Effector memory CD4-positive, alpha-beta T cell (primary cell): Measurements from ENCODE around the gene SOWAHB.
"Not testable (repeated sequence)": the region's sequence is repeated elsewhere in the genome, so short reads cannot be mapped to it uniquely, and the experiment has no call there.

Source experiments
- DNase-seq, 3 donors: peaks; one replicate each; pipeline ENCODE4 v3.0.0-alpha.2; 2020
- H3K27ac ChIP-seq: 2 replicates; pipeline ENCODE4 v1.7.0; 2013; ENCODE audit warnings: mild to moderate bottlenecking, low read length, moderate library complexity; ENCODE audit not compliant: insufficient read depth, poor library complexity, severe bottlenecking
- H3K27me3 ChIP-seq: replicated peaks from 2 replicates; pipeline ENCODE4 v1.7.0; 2013; ENCODE audit warnings: mild to moderate bottlenecking, low read length; ENCODE audit not compliant: insufficient read depth, control insufficient read depth, poor library complexity, severe bottlenecking
- H3K36me3 ChIP-seq: 2 replicates; pipeline ENCODE4 v1.7.0; 2013; ENCODE audit warnings: mild to moderate bottlenecking, low read length, moderate library complexity; ENCODE audit not compliant: control insufficient read depth, insufficient read depth
- H3K4me1 ChIP-seq: 2 replicates; pipeline ENCODE4 v1.7.0; 2013; ENCODE audit warnings: low read length, mild to moderate bottlenecking; ENCODE audit not compliant: control insufficient read depth, insufficient read depth, poor library complexity, severe bottlenecking
- H3K4me3 ChIP-seq: 2 replicates; pipeline ENCODE4 v1.7.0; 2013; ENCODE audit warnings: low read length, low read depth, mild to moderate bottlenecking; ENCODE audit not compliant: insufficient read depth, poor library complexity, severe bottlenecking
- H3K9me3 ChIP-seq: 2 replicates; pipeline ENCODE4 v1.7.0; 2013; ENCODE audit warnings: mild to moderate bottlenecking, low read length, moderate library complexity; ENCODE audit not compliant: control insufficient read depth

SOWAHB gene

DNA sequence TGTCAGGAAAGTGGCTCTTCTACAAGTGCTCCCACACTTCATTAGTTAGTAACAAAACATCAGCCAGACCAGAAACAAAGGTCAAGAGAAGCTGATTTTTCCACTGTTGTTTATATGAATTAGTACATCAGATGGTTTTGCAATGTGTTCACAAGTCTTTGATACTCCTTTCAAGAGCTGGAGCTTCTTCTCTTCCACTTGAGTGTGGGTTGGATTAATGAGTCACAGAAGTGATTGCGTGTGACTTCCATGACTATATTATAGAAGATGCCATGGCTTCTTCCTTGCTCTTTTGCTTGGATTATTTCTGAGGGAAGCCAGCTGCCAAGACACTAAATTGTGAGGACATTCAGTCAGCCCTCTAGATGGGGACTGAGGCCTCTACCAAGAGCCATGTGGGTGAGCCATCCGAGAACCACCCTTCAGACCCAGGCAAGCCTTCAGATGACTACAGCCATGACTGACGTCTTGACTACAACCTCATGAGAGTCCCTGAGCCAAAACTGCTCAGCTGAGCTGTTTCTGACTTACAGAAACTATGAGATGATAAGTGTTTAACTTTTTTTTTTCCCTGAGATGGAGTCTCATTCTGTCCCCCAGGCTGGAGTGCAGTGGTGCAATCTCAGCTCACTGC is 18.1 kb downstream of the SOWAHB start:
- Histone ChIP-seq H3K4me1 (no peaks in the 10 kb centered on the region), H3K9me3 (no peaks in the 10 kb centered on the region), H3K4me3 (no peak overlapping the region), H3K36me3 (no peaks in the 10 kb centered on the region), H3K27me3 (no peaks in the 10 kb centered on the region), H3K27ac (no peak overlapping the region)
- no peak for DNase-seq

DNA sequence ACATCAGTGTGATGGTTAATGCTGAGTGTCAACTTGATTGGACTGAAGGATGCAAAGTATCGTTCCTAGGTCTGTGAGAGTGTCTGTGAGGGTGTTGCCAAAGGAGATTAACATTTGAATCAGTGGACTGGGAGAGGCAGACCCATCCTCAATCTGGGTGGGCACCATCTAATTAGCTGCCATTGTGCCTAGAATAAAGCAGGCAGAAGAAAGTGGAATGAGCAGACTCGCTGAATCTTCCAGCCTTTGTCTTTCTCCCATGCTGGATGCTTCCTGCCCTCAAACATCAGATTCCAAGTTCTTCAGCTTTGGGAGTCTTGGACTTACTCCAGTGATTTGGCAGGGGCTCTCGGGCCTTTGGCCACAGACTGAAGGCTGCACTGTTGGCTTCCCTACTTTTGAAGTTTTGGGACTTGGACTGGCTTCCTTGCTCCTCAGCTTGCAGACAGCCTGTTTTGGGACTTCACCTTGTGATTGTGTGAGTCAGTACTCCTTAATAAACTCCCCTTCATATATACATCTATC is 19.2 kb downstream of the SOWAHB start:
- not testable (repeated sequence) for DNase-seq, H3K27me3 ChIP-seq, H3K4me1 ChIP-seq, H3K9me3 ChIP-seq, H3K27ac ChIP-seq, H3K4me3 ChIP-seq, H3K36me3 ChIP-seq

DNA sequence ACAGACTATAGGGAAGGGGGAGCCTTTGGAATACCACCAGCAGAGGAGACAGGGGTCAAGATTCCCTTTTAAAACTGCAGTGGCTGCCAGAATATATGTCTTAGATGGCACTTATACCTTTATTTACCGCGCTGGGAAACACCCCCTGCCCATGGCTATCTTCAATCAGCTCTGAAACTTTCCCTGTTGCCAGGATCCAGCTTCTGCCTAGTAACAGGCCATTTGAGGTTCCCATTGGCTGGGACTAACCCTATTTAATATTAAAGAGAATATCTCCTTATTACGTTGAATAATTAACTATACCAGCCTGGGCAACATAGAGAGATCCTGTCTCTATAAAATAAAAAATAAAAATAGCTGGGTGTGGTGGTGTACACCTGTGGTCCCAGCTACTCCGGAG is 23.8 kb downstream of the SOWAHB start:
- H3K27me3 ChIP-seq = no peaks in the 10 kb centered on the region
- H3K9me3 ChIP-seq = no peaks in the 10 kb centered on the region
- DNase-seq = no peak
- no peaks in the 10 kb centered on the region for H3K4me1 ChIP-seq
- H3K27ac ChIP-seq = no peak overlapping the region
- H3K4me3 ChIP-seq = no peak overlapping the region
- H3K36me3 ChIP-seq = no peaks in the 10 kb centered on the region

DNA sequence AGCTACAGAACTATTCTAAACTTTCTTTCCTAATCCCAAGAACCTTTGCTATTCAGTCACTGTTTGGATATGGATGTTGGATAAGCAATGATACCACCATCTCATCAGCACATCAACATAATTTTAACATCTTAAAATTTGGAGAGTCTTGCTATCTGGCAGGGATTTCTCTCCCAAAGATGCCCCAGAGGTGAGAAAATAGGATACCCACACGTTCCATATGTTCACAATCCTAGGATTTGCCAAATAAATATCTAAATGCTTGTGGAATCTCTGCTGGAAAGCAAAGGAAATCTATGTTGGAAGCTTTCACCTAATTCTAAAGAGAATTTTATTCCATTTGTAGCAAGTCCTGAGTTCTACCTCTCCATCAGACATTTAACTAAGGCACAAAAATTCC is 24.4 kb downstream of the SOWAHB start:
- no peaks in the 10 kb centered on the region for H3K4me1 ChIP-seq
- no peak overlapping the region for H3K4me3 ChIP-seq
- H3K36me3 ChIP-seq = no peaks in the 10 kb centered on the region
- H3K27me3 ChIP-seq = no peaks in the 10 kb centered on the region
- no peak for DNase-seq
- H3K9me3 ChIP-seq = no peaks in the 10 kb centered on the region
- H3K27ac ChIP-seq = no peak overlapping the region

DNA sequence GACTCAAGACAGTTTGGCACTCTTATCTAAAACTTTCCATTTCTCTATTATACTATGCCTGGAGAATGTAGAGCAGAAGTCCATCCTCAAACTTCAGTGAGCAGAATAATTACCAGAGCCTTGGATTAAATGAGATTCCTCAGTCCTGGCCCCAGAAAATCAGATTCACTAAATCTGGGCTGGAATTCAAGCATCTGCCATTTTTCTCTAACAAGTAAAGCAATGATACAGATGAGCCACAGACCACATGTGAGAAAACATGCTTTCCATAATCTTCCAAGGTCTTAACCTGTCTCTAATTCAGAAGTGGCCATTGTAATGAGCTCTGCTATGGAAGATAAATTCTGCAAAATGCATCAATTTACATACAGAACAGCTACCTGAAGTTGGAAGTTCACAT is 25.4 kb downstream of the SOWAHB start:
- H3K27ac ChIP-seq = no peak overlapping the region
- H3K36me3 ChIP-seq = no peaks in the 10 kb centered on the region
- no peaks in the 10 kb centered on the region for H3K4me1 ChIP-seq
- no peak for DNase-seq
- H3K9me3 ChIP-seq = no peaks in the 10 kb centered on the region
- no peaks in the 10 kb centered on the region for H3K27me3 ChIP-seq
- H3K4me3 ChIP-seq = no peak overlapping the region

DNA sequence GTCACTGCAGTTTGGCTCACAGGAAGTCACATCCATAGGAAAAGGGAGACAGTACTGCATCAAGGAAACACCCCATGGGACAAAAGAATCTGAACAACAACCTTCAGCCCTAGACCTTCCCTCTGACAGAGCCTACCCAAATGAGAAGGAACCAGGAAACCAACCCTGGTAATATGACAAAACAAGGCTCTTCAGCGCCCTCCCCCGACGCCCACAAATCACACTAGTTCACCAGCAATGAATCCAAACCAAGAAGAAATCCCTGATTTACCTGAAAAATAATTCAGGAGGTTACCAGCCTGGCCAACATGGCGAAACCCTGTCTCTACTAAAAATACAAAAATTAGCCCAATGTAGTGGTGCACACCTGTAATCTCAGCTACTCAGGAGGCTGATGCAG is 29.2 kb downstream of the SOWAHB start:
- not testable (repeated sequence) for H3K4me1 ChIP-seq, H3K36me3 ChIP-seq, H3K27me3 ChIP-seq, H3K9me3 ChIP-seq, H3K27ac ChIP-seq, H3K4me3 ChIP-seq, DNase-seq

DNA sequence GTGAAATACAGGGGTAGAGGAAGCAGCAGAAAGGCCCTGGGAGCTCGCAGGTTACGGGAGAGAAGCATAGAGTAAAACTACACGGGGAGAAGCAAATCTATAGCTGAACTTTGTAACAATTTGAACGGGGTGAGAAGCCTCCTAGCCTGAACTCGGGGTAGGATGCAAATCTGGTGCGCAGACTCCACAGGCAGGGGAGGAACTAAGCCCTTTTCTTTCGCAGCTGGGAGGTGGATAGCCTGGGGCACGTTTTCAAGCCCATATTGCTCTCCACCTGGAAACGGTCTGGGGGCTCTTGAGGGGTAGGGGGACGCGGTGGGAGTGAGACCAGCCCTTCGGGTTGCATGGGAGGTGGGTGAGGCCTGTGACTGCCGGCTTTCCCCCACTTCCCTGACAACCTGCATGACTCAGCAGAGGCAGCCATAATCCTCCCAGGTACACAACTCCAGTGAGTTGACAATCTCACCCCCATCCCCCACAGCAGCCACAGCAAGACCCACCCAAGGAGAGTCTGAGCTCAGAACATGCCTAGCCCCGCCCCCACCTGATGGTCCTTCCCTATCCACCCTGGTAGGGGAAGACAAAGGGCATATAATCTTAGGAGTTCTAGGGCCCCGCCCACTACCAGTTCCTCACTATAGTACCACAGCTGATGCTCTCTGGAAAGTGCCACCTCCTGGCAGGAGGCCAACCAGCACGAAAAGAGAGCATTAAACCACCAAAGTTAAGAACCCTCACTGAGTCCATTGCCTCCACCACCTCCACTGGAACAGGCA is 29.9 kb downstream of the SOWAHB start:
- no peak overlapping the region for H3K27ac ChIP-seq
- no peak for DNase-seq
- no peaks in the 10 kb centered on the region for H3K27me3 ChIP-seq
- H3K4me1 ChIP-seq = no peaks in the 10 kb centered on the region
- H3K9me3 ChIP-seq = no peaks in the 10 kb centered on the region
- H3K4me3 ChIP-seq = no peak overlapping the region
- H3K36me3 ChIP-seq = no peaks in the 10 kb centered on the region

DNA sequence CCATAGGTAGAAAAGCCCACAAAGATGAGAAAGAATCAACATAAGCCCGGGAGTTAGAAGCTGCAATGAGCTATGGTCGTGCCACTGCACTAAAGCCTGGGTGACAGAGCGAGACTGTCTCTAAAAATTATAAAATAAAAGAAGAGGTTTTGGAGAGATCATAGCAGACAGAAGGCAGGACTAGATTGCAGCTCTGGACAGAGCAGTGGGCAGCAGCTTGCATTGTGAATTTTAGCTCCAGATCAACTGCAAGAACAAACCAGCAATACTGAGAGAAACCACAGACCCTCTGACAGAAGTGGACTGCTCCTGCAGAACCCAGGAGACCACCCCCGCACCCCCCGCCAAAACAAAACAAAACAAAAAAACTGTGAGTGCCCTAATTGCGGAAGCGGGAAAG is 30.6 kb downstream of the SOWAHB start:
- no peak overlapping the region for H3K27ac ChIP-seq
- no peaks in the 10 kb centered on the region for H3K36me3 ChIP-seq
- no peaks in the 10 kb centered on the region for H3K27me3 ChIP-seq
- no peaks in the 10 kb centered on the region for H3K4me1 ChIP-seq
- DNase-seq = no peak
- no peaks in the 10 kb centered on the region for H3K9me3 ChIP-seq
- no peak overlapping the region for H3K4me3 ChIP-seq

DNA sequence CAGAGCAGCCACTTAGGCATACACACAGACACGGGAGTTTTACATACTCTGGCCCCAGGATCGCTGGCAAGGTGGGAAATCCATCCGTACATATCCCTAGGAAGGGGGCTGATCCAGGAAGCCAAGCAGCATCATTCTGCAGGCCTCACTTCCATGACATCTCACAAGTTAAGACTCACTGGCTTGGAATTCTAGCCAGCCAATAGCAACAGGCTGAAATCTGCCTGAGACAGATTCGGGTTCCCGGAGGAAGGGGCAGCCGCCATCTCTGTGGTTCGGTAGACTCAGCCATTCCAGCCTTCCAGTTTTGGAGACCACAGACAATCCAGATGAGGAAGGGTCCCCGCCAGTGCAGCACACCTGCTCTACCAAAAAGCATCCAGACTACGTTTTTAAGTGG is 31.3 kb downstream of the SOWAHB start:
- no peaks in the 10 kb centered on the region for H3K27me3 ChIP-seq
- H3K36me3 ChIP-seq = no peaks in the 10 kb centered on the region
- no peak overlapping the region for H3K4me3 ChIP-seq
- no peaks in the 10 kb centered on the region for H3K4me1 ChIP-seq
- no peak for DNase-seq
- no peaks in the 10 kb centered on the region for H3K9me3 ChIP-seq
- no peak overlapping the region for H3K27ac ChIP-seq

DNA sequence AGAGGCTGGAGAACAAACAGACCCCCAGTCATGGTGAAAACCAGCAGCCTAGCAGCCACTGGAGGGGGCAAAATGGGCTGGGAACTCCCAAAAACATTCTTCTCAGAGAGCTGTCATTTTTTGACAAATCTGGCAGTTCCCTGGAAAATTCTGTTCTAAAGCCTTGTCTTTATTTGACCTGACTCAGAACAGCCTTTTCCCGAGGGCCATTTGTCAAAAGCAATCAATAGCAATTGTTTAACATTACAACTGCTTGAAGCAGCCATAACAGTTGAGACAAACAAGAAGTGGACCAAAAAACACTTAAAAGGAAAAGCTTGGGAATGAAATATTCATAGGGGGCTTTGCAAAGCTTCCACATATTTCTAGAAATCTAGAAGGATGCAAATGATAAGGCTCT is 39.6 kb downstream of the SOWAHB start:
- DNase-seq = no peak
- Histone ChIP-seq H3K36me3 (no peaks in the 10 kb centered on the region), H3K4me1 (no peaks in the 10 kb centered on the region), H3K9me3 (no peaks in the 10 kb centered on the region), H3K27me3 (no peaks in the 10 kb centered on the region), H3K27ac (no peak overlapping the region), H3K4me3 (no peak overlapping the region)
